ENCODE data around the gene IGSF23. TPM values are rescaled to one million over a fixed set of nuclear protein-coding genes. Genes with fewer than 3 reads are reported as not detected.
A peak's percentile ranks its signal among the peaks of the same experiment; 100 is the strongest.

Gene IGSF23
- total and polyA plus RNA-seq, 2 of the 4 experiments (the other 2 are of a cell fraction): 0.27 TPM; not detected in 1

GRCh38 chr19:44593294-44593693 is 20.1 kb upstream of the IGSF23 start:
- Histone ChIP-seq H3K4me2 (ENCODE audit: low read depth, low read length) (no peak overlapping the region), H3K9ac (ENCODE audit: low read depth, low read length) (no peak overlapping the region), H2AK9ac (replicated peaks; ENCODE audit: low read depth, low read length, poor library complexity) (no peak overlapping the region), H2AFZ (replicated peaks; ENCODE audit: low read length, poor library complexity) (no peak overlapping the region), H3K79me1 (ENCODE audit: low read depth in 1 of 2, low read length in 2 of 2) (no peaks in the 10 kb centered on the region), H4K5ac (ENCODE audit: low read depth, low read length) (no peak overlapping the region), H4K8ac (ENCODE audit: low read depth in 2 of 2, low read length in 2 of 2) (peak overlapping the region in 1 of 2 experiments; percentile 20; a peak in 1 of 4 replicates), H3K4me3 (ENCODE audit: insufficient read depth, low read depth, low read length) (no peak overlapping the region), H3K36me3 (ENCODE audit: control insufficient read depth, insufficient read depth, low read length) (no peaks in the 10 kb centered on the region), H2BK20ac (ENCODE audit: low read depth, low read length) (peak overlapping the region; percentile 55; the same call in 1 of the 2 replicates), H2BK120ac (ENCODE audit: low read depth, low read length) (peak overlapping the region; percentile 54; the same call in 1 of the 2 replicates), H3K23ac (ENCODE audit: low read depth, low read length) (no peak overlapping the region), H3K9me3 (ENCODE audit: control insufficient read depth, insufficient read depth, low read length) (peaks cover 4% of the 10 kb centered on the region), H3K14ac (replicated peaks; ENCODE audit: low read depth, low read length) (no peak overlapping the region), H3K9me1 (ENCODE audit: insufficient read depth, low read length) (0 out of 2 replicates have a peak, but pooled peaks cover 5% of the 10 kb centered on the region), H3K27me3 (ENCODE audit: control insufficient read depth, insufficient read depth, low read length) (no peaks in the 10 kb centered on the region), H2BK15ac (ENCODE audit: low read depth, low read length) (peak overlapping the region; percentile 69; the same call in 2 of the 3 replicates), H3K18ac (ENCODE audit: low read depth, low read length) (no peak overlapping the region), H3K27ac (ENCODE audit: insufficient read depth, low read length) (no peak overlapping the region), H3K56ac (ENCODE audit: extremely low read depth, insufficient read depth, low read length) (no peak overlapping the region), H4K91ac (ENCODE audit: insufficient read depth, low read depth, low read length) (no peak overlapping the region), H2BK5ac (ENCODE audit: low read depth, low read length, poor library complexity, severe bottlenecking) (no peak overlapping the region), H3K4me1 (ENCODE audit: control insufficient read depth, insufficient read depth, low read length) (peaks cover 6% of the 10 kb centered on the region), H2AK5ac (ENCODE audit: low read depth, low read length) (peak overlapping the region; percentile 22), H4K20me1 (ENCODE audit: insufficient read depth, low read length) (no peaks in the 10 kb centered on the region), H3K4ac (ENCODE audit: low read depth, low read length) (peak overlapping the region; percentile 26; the same call in 1 of the 2 replicates)
- dilution Hi-C loops (cut with HindIII; ENCODE audit: low sequenced_read_pairs, unreplicated experiment): no loop called here
- in situ Hi-C loops (cut with MboI; ENCODE audit: low sequenced_read_pairs): no loop called here
- TF ChIP-seq MXI1 (IDR thresholded peaks at IDR 0.05; ENCODE audit: borderline replicate concordance, low read depth, low read length) (no peak), CEBPB (IDR thresholded peaks at IDR 0.05; ENCODE audit: low read depth, low read length) (no peak), POLR2A (IDR thresholded peaks at IDR 0.05; ENCODE audit: low read depth, low read length) (no peak), RFX5 (IDR thresholded peaks at IDR 0.05; ENCODE audit: low read depth, low read length) (no peak), MAFK (IDR thresholded peaks at IDR 0.05; ENCODE audit: low read depth, low read length) (no peak), BHLHE40 (IDR thresholded peaks at IDR 0.05; ENCODE audit: low read depth, low read length) (no peak), MAZ (IDR thresholded peaks at IDR 0.05; ENCODE audit: borderline replicate concordance, low read depth, low read length) (no peak), RCOR1 (IDR thresholded peaks at IDR 0.05; ENCODE audit: insufficient replicate concordance, low read length) (no peak), RAD21 (IDR thresholded peaks at IDR 0.05; ENCODE audit: low read length) (no peak), SMC3 (IDR thresholded peaks at IDR 0.05; ENCODE audit: low read depth, low read length) (no peak), CTCF (conservative IDR thresholded peaks at IDR 0.05; ENCODE audit: low read depth, low read length) (no peak)
- ChIA-PET CTCF (no interaction called here), POLR2A (ENCODE audit: unreplicated experiment) (no interaction called here)
- DNase-seq: no peak
- no peak for ATAC-seq (ENCODE audit: low read depth)
- BruUV-seq (replicated peaks): no TSS peak
- WGBS, 2 experiments (ENCODE audit: extremely low coverage in 2 of 2, insufficient read length in 1 of 2): no CpG with 5 or more reads among the region's 1 CpG
- intact Hi-C loops (cut with micrococcal nuclease): no loop called here

Measured in IMR-90 (cell line).